IMR-90 (cell line): ENCODE data around the gene SLC6A13. TPM values are rescaled to one million over a fixed set of nuclear protein-coding genes. Genes with fewer than 3 reads are reported as not detected.

Source experiments
- ATAC-seq: fragments of 200-7000 bp; cut with Tn5 transposase; 2 replicates; pipeline ENCODE4 v1.9.1; 2020; ENCODE audit warnings: low read depth, mild to moderate bottlenecking, moderate library complexity
- BruUV-seq: library from RNA; stranded (reverse); fragments of 400-500 nt; replicated peaks from 2 replicates; lab custom pipeline; 2021; lab: Mats Ljungman, UMichigan
- CTCF ChIA-PET: fragments of 300-600 bp; formaldehyde crosslinking; extraction: SDS; loops from one replicate; lab custom pipeline; 2021; ENCODE audit warnings: antibody characterized with exemption; lab: Yijun Ruan, JAX
- POLR2A ChIA-PET: fragments of 300-600 bp; sonication (Branson Sonifier 250); formaldehyde crosslinking; loops from one replicate; lab custom pipeline; 2022; ENCODE audit warnings: antibody characterized with exemption; ENCODE audit not compliant: unreplicated experiment; lab: Charles Lee
- DNase-seq: peaks from one replicate; pipeline ENCODE4 v3.0.0; 2013
- H2AFZ ChIP-seq: replicated peaks from 2 replicates; pipeline ENCODE3; 2013; ENCODE audit warnings: low read length, mild to moderate bottlenecking; ENCODE audit not compliant: poor library complexity
- H2AK5ac ChIP-seq: 2 replicates; pipeline ENCODE4 v1.6.1; 2013; ENCODE audit warnings: low read depth, low read length, inconsistent platforms
- H2AK9ac ChIP-seq: replicated peaks from 2 replicates; pipeline ENCODE3; 2013; ENCODE audit warnings: mild to moderate bottlenecking, low read depth, low read length, moderate library complexity; ENCODE audit not compliant: poor library complexity
- H2BK120ac ChIP-seq: 2 replicates; pipeline ENCODE4 v1.6.1; 2013; ENCODE audit warnings: low read depth, low read length, inconsistent platforms
- H2BK15ac ChIP-seq: 3 replicates; pipeline ENCODE4 v1.6.1; 2013; ENCODE audit warnings: low read depth, low read length, inconsistent platforms
- H2BK20ac ChIP-seq: 2 replicates; pipeline ENCODE4 v1.6.1; 2013; ENCODE audit warnings: low read depth, mild to moderate bottlenecking, inconsistent platforms, low read length, moderate library complexity
- H2BK5ac ChIP-seq: 2 replicates; pipeline ENCODE4 v1.6.1; 2013; ENCODE audit warnings: mild to moderate bottlenecking, low read depth, low read length, inconsistent platforms; ENCODE audit not compliant: poor library complexity, severe bottlenecking
- H3K14ac ChIP-seq: replicated peaks from 2 replicates; pipeline ENCODE4 v1.6.1; 2013; ENCODE audit warnings: low read depth, low read length, inconsistent platforms
- H3K18ac ChIP-seq: 2 replicates; pipeline ENCODE4 v1.6.1; 2013; ENCODE audit warnings: low read depth, low read length, control low read depth
- H3K23ac ChIP-seq: 2 replicates; pipeline ENCODE4 v1.6.1; 2013; ENCODE audit warnings: low read depth, low read length, inconsistent platforms
- H3K27ac ChIP-seq: 2 replicates; pipeline ENCODE4 v1.5.1; 2013; ENCODE audit warnings: mild to moderate bottlenecking, control low read depth, low read length; ENCODE audit not compliant: insufficient read depth
- H3K27me3 ChIP-seq: 2 replicates; pipeline ENCODE4 v1.6.1; 2013; ENCODE audit warnings: low read length; ENCODE audit not compliant: control insufficient read depth, insufficient read depth
- H3K36me3 ChIP-seq: 2 replicates; pipeline ENCODE4 v1.6.1; 2013; ENCODE audit warnings: low read length, mixed read lengths; ENCODE audit not compliant: control insufficient read depth, insufficient read depth
- H3K4ac ChIP-seq: 2 replicates; pipeline ENCODE4 v1.6.1; 2013; ENCODE audit warnings: low read depth, low read length, inconsistent platforms
- H3K4me1 ChIP-seq: 2 replicates; pipeline ENCODE4 v1.6.1; 2013; ENCODE audit warnings: low read length, mixed read lengths; ENCODE audit not compliant: control insufficient read depth, insufficient read depth
- H3K4me2 ChIP-seq: 2 replicates; pipeline ENCODE4 v1.6.1; 2013; ENCODE audit warnings: low read depth, mild to moderate bottlenecking, control low read depth, low read length, moderate library complexity
- H3K4me3 ChIP-seq: 2 replicates; pipeline ENCODE4 v1.5.1; 2013; ENCODE audit warnings: low read depth, mild to moderate bottlenecking, control low read depth, low read length, moderate library complexity; ENCODE audit not compliant: insufficient read depth
- H3K56ac ChIP-seq: 2 replicates; pipeline ENCODE4 v1.6.1; 2013; ENCODE audit warnings: low read length, inconsistent platforms; ENCODE audit not compliant: insufficient read depth; ENCODE audit errors: extremely low read depth
- H3K79me1 ChIP-seq, 2 experiments: 2 replicates each; pipeline ENCODE4 v1.6.1; 2013; ENCODE audit warnings: low read length in 2 of 2, inconsistent platforms in 1 of 2, low read depth in 1 of 2
- H3K9ac ChIP-seq: 2 replicates; pipeline ENCODE4 v1.6.1; 2013; ENCODE audit warnings: low read depth, low read length, control low read depth
- H3K9me1 ChIP-seq: 2 replicates; pipeline ENCODE4 v1.6.1; 2013; ENCODE audit warnings: low read length, inconsistent platforms; ENCODE audit not compliant: insufficient read depth
- H3K9me3 ChIP-seq: 2 replicates; pipeline ENCODE4 v1.6.1; 2013; ENCODE audit warnings: low read length; ENCODE audit not compliant: control insufficient read depth, insufficient read depth
- H4K20me1 ChIP-seq: 2 replicates; pipeline ENCODE4 v1.6.1; 2013; ENCODE audit warnings: low read length, inconsistent platforms; ENCODE audit not compliant: insufficient read depth
- H4K5ac ChIP-seq: 2 replicates; pipeline ENCODE4 v1.6.1; 2013; ENCODE audit warnings: mild to moderate bottlenecking, low read depth, low read length, control low read depth
- H4K8ac ChIP-seq, 2 experiments: 2 replicates each; pipeline ENCODE4 v1.6.1; 2013; ENCODE audit warnings: low read depth in 2 of 2, low read length in 2 of 2, control low read depth in 1 of 2, inconsistent platforms in 1 of 2
- H4K91ac ChIP-seq: 2 replicates; pipeline ENCODE4 v1.6.1; 2013; ENCODE audit warnings: low read depth, low read length, inconsistent platforms; ENCODE audit not compliant: insufficient read depth
- BHLHE40 ChIP-seq: fragments of 150-350 bp; IDR thresholded peaks from 2 replicates; pipeline ENCODE4 v1.6.1; 2016; ENCODE audit warnings: mild to moderate bottlenecking, low read depth, low read length
- CEBPB ChIP-seq: IDR thresholded peaks from 2 replicates; pipeline ENCODE4 v1.6.1; 2012; ENCODE audit warnings: low read depth, low read length, improper control_type of control experiment
- CHD1 ChIP-seq: IDR thresholded peaks from 2 replicates; pipeline ENCODE4 v1.6.1; 2012; ENCODE audit warnings: low read depth, low read length, improper control_type of control experiment
- CTCF ChIP-seq: conservative IDR thresholded peaks from 2 replicates; pipeline ENCODE4 v1.5.1; 2012; ENCODE audit warnings: mild to moderate bottlenecking, low read depth, low read length, improper control_type of control experiment
- FOS ChIP-seq: fragments of 150-350 bp; IDR thresholded peaks from 2 replicates; pipeline ENCODE4 v1.6.1; 2016; ENCODE audit warnings: low read depth, low read length
- MAFK ChIP-seq: IDR thresholded peaks from 2 replicates; pipeline ENCODE4 v1.6.1; 2012; ENCODE audit warnings: low read depth, low read length, improper control_type of control experiment
- MAZ ChIP-seq: IDR thresholded peaks from 2 replicates; pipeline ENCODE4 v1.6.1; 2012; ENCODE audit warnings: low read depth, mild to moderate bottlenecking, low read length, improper control_type of control experiment, moderate library complexity, borderline replicate concordance
- MXI1 ChIP-seq: IDR thresholded peaks from 2 replicates; pipeline ENCODE4 v1.6.1; 2012; ENCODE audit warnings: low read depth, mild to moderate bottlenecking, low read length, moderate library complexity, borderline replicate concordance
- NFE2L2 ChIP-seq: fragments of 150-350 bp; IDR thresholded peaks from 2 replicates; pipeline ENCODE4 v1.6.1; 2016; ENCODE audit warnings: low read depth, mild to moderate bottlenecking, low read length
- POLR2A ChIP-seq: IDR thresholded peaks from 2 replicates; pipeline ENCODE4 v1.6.1; 2012; ENCODE audit warnings: mild to moderate bottlenecking, low read depth, low read length
- RAD21 ChIP-seq: IDR thresholded peaks from 2 replicates; pipeline ENCODE4 v1.6.1; 2012; ENCODE audit warnings: low read length, improper control_type of control experiment
- RCOR1 ChIP-seq: IDR thresholded peaks from 2 replicates; pipeline ENCODE4 v1.6.1; 2012; ENCODE audit warnings: mild to moderate bottlenecking, low read length, improper control_type of control experiment; ENCODE audit not compliant: insufficient replicate concordance
- RFX5 ChIP-seq: IDR thresholded peaks from 2 replicates; pipeline ENCODE4 v1.8.0; 2012; ENCODE audit warnings: low read depth, mild to moderate bottlenecking, low read length, moderate library complexity
- SMC3 ChIP-seq: fragments of 150-350 bp; IDR thresholded peaks from 2 replicates; pipeline ENCODE4 v1.6.1; 2016; ENCODE audit warnings: low read depth, mild to moderate bottlenecking, antibody characterized with exemption, low read length, moderate library complexity
- WGBS, 2 experiments: methylation state at CpG; one replicate each; pipeline versions ENCODE4 v1.1.5 to v1.1.7; 2013; ENCODE audit warnings: missing lambda C conversion rate in 2 of 2; ENCODE audit not compliant: insufficient read length in 1 of 2; ENCODE audit errors: extremely low coverage in 2 of 2; 5-methylcytosine and 5-hydroxymethylcytosine counted together
- dilution Hi-C: fragments of 300-500 bp; cut with HindIII; formaldehyde crosslinking; loops from one replicate; pipeline ENCODE4 v1.14.3; 2018; ENCODE audit warnings: low sequenced_read_pairs; ENCODE audit not compliant: unreplicated experiment
- in situ Hi-C: fragments of 300-500 bp; cut with MboI; formaldehyde crosslinking; loops from 3 replicates; pipeline ENCODE4 v1.14.3; 2019; ENCODE audit warnings: low sequenced_read_pairs, inconsistent platforms, mixed read lengths
- intact Hi-C: fragments of 100-400 bp; cut with micrococcal nuclease; formaldehyde crosslinking; loops from 2 replicates; pipeline ENCODE4 v1.10.0; 2022
- polyA plus RNA-seq, 3 experiments: library from polyadenylated mRNA; depleted of rRNA; stranded (reverse); fragments of >200 nt; gene quantifications; 2 replicates each; pipeline ENCODE4 v1.2.3, GENCODE V29; 2012; ENCODE audit warnings: low replicate concordance in 1 of 3
- total RNA-seq: library from RNA; depleted of rRNA; stranded (reverse); fragments of >200 nt; gene quantifications from 2 replicates; pipeline ENCODE4 v1.2.3, GENCODE V29; 2012
- TF ChIP-seq, protein P1 (sequence below): fragments of 150-350 bp; IDR thresholded peaks from 2 replicates; pipeline ENCODE4 v1.6.1; 2017; ENCODE audit warnings: mild to moderate bottlenecking, antibody characterized with exemption, low read length, low read depth
- TF ChIP-seq, protein P2 (sequence below): fragments of 150-350 bp; IDR thresholded peaks from 2 replicates; pipeline ENCODE4 v1.6.1; 2016; ENCODE audit warnings: low read depth, mild to moderate bottlenecking, low read length, moderate library complexity, borderline replicate concordance

Gene SLC6A13
- total and polyA plus RNA-seq, 2 of the 4 experiments (the other 2 are of a cell fraction), result under 0.01 to 0.10 TPM

DNA sequence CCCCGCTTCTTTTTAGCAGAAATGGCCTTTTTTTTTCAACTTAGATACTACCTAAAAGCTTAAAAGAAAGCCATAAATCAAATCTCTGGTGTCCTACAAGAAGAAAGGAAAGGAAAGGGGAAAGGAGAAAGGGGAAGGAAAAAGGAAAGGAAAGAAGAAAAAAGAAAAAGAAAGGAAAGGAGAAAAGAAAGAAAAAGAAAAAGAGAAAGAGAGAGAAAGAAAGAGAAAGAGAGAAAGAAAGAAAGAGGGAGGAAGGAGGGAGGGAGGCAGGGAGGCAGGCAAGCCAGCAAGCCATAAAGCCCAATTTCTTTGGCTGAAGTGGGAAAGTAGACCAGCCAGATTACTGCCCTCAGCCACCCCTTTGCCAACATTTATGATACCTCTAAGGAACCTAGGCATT, 32.5 kb upstream of the SLC6A13 start:
- intact Hi-C loops, result no loop called here
- H3K9me3 ChIP-seq, result no peaks in the 10 kb centered on the region
- no peak overlapping the region for H2AFZ ChIP-seq
- peaks cover 5% of the 10 kb centered on the region; the same call in 1 of the 2 replicates for H3K9me1 ChIP-seq
- no peak overlapping the region for H3K9ac ChIP-seq
- no peak overlapping the region for H2BK120ac ChIP-seq
- no peak overlapping the region for H4K91ac ChIP-seq
- no peak overlapping the region for H3K18ac ChIP-seq
- no peak overlapping the region for H3K4ac ChIP-seq
- no peak for DNase-seq
- no peak overlapping the region for H2BK15ac ChIP-seq
- POLR2A ChIA-PET, result interaction anchor here (0.6 kb wide), 1 partner anchor 31 kb away, joined by 3 read pairs; no protein-coding TSS in a partner anchor
- no peak overlapping the region for H4K5ac ChIP-seq
- no peak overlapping the region for H3K4me3 ChIP-seq
- no TSS peak for BruUV-seq
- no peak overlapping the region for H3K27ac ChIP-seq
- H2BK5ac ChIP-seq, result no peak overlapping the region
- H2AK9ac ChIP-seq, result no peak overlapping the region
- no peak overlapping the region for H4K8ac ChIP-seq
- no peak overlapping the region for H3K23ac ChIP-seq
- in situ Hi-C loops, result no loop called here
- H2BK20ac ChIP-seq, result no peak overlapping the region
- TF ChIP-seq CEBPB, result no peak
- no peak for TF ChIP-seq RFX5
- TF ChIP-seq CHD1, result no peak
- TF ChIP-seq, protein P1, sequence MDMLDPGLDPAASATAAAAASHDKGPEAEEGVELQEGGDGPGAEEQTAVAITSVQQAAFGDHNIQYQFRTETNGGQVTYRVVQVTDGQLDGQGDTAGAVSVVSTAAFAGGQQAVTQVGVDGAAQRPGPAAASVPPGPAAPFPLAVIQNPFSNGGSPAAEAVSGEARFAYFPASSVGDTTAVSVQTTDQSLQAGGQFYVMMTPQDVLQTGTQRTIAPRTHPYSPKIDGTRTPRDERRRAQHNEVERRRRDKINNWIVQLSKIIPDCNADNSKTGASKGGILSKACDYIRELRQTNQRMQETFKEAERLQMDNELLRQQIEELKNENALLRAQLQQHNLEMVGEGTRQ, result no peak
- TF ChIP-seq RAD21, result no peak
- TF ChIP-seq SMC3, result no peak
- no peak for TF ChIP-seq MAFK
- no peak for TF ChIP-seq CTCF
- no peak for TF ChIP-seq POLR2A
- no peak for TF ChIP-seq RCOR1
- no peak for TF ChIP-seq FOS
- TF ChIP-seq MAZ, result no peak
- TF ChIP-seq NFE2L2, result no peak
- TF ChIP-seq, protein P2, sequence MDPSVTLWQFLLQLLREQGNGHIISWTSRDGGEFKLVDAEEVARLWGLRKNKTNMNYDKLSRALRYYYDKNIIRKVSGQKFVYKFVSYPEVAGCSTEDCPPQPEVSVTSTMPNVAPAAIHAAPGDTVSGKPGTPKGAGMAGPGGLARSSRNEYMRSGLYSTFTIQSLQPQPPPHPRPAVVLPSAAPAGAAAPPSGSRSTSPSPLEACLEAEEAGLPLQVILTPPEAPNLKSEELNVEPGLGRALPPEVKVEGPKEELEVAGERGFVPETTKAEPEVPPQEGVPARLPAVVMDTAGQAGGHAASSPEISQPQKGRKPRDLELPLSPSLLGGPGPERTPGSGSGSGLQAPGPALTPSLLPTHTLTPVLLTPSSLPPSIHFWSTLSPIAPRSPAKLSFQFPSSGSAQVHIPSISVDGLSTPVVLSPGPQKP, result no peak
- no peak for TF ChIP-seq MXI1
- TF ChIP-seq BHLHE40, result no peak
- H3K79me1 ChIP-seq, result peaks cover 6 to 13% of the 10 kb centered on the region in 2 experiments; a peak in 1 of 4 replicates
- peaks cover 29% of the 10 kb centered on the region for H3K36me3 ChIP-seq
- no peaks in the 10 kb centered on the region for H4K20me1 ChIP-seq
- CTCF ChIA-PET, result no interaction called here
- no peak overlapping the region for H3K14ac ChIP-seq
- no peak overlapping the region for H2AK5ac ChIP-seq
- no peaks in the 10 kb centered on the region for H3K4me1 ChIP-seq
- WGBS, 2 experiments, result no CpG with 5 or more reads among the region's 1 CpG
- no peak overlapping the region for H3K56ac ChIP-seq
- no peak overlapping the region for H3K4me2 ChIP-seq
- no peak for ATAC-seq
- no peaks in the 10 kb centered on the region for H3K27me3 ChIP-seq
- dilution Hi-C loops, result no loop called here
